HG03378 (cell line): ENCODE results near the gene TOR1AIP2.

ENCODE experiments used
- ATAC-seq: cut with Tn5 transposase; IDR thresholded peaks from one replicate; pipeline ENCODE4 v1.9.1; 2021; ENCODE audit warnings: mild to moderate bottlenecking, moderate library complexity; ENCODE audit not compliant: unreplicated experiment

The TOR1AIP2 gene

DNA sequence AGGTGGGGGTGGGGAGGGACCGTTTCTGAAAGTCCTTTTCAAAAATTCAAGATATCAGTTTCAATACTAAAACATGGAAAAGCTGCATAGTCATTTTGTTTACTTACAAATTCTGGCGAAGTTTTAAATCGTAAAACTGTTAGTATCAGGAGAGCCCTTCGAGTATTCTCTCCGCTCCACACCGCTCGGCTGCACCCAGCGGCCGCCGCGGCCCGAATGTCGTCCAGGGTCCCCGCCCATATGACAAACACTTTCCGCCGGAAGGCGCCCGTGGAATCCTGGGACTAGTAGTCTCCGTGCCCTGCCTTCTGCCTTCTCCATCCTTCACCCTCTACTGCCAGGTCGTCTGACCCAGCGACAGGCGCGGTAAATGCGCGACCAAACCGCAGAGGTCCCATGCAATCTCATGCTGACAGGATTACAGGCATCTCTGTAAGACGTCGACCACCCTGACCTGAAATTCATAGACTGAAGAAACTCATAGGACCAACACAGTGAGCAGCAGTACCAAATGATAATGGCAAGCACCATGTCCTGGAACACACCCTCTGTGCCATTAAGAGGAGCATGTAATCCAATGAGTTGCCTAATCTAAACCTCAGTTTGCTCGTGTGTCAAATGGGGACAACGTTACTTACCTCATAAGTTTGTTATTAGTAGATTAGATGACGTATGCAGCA, at the start of gene TOR1AIP2:
Gene TOR1AIP2, minus strand, starts transcription at position 218 of the 680 bp plus-strand sequence. CDS start 25,138 bp downstream, outside the sequence.
- ATAC-seq, result peak; percentile 57

GRCh38 chr1:179926850-179927205, 49.2 kb upstream of the TOR1AIP2 start:
- no peak for ATAC-seq

GRCh38 chr1:179925922-179926849, 48.6 kb upstream of the TOR1AIP2 start:
- ATAC-seq, result no peak

- no peak for ATAC-seq
These were observed 47.7 kb upstream of the TOR1AIP2 start for GRCh38 chr1:179925302-179925701.

- no peak for ATAC-seq
These were observed 46.7 kb upstream of the TOR1AIP2 start for GRCh38 chr1:179924268-179924667.

DNA sequence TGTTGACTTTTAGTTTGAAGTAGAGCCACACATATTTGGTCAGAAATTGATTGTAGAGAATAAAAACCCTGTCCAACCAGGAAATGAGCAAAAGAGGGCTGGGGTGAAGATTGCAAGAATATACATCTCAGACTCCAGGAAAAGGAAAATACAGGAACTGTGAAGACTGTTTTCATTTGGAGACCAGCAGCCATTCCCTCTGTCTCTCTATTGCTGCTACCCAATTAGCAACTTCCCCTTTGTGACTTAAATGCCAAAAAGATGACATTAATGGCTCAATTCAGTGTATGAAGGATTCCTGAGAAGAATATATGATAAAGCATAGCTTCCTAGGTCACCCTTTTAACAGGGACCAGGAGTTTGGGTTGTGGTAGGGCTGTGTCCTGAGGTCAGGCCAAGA, 45.4 kb upstream of the TOR1AIP2 start:
- ATAC-seq, result no peak

DNA sequence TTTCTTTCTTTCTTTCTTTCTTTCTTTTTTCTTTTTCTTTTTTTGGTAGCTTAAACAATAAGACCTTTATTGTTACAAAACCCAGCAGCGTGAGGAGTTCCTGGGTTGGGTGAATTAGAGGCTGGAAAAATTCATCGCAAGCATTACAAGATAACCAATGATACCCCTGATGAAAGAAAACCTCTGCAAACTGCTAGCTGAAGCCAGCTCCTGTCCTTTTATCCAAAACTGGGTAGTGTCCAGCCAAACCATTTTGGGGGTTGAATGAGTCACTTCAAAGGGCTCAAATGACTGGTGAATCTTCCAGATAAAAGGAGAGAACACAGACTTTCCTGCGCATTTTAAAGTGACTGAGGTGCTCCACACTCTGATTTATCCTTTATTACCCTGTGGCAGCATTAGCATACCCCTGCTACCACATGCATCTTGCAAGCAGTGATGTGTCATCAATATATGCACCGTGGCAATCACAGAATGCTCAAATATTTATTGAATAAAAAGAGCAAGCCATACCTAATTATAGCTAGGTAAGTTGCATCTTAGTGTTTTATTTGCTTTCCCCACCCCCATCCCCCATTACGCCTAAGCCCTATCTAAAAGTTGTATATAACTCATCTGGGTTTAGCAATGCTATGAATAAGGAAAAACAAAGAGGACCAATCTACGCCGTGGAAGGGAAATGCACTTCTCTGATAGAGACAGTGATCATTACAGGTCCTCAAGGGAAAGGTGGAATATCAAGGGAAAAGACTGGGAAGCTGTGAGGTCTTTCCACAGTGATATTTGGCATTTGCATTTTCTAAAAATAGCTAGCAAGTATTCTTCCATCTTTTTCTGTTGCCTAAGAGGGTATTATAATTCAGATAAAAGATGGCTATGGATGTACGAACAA, 44.6 kb upstream of the TOR1AIP2 start:
- ATAC-seq, result no peak

- no peak for ATAC-seq
These were observed 43.9 kb upstream of the TOR1AIP2 start for GRCh38 chr1:179921472-179921871.

DNA sequence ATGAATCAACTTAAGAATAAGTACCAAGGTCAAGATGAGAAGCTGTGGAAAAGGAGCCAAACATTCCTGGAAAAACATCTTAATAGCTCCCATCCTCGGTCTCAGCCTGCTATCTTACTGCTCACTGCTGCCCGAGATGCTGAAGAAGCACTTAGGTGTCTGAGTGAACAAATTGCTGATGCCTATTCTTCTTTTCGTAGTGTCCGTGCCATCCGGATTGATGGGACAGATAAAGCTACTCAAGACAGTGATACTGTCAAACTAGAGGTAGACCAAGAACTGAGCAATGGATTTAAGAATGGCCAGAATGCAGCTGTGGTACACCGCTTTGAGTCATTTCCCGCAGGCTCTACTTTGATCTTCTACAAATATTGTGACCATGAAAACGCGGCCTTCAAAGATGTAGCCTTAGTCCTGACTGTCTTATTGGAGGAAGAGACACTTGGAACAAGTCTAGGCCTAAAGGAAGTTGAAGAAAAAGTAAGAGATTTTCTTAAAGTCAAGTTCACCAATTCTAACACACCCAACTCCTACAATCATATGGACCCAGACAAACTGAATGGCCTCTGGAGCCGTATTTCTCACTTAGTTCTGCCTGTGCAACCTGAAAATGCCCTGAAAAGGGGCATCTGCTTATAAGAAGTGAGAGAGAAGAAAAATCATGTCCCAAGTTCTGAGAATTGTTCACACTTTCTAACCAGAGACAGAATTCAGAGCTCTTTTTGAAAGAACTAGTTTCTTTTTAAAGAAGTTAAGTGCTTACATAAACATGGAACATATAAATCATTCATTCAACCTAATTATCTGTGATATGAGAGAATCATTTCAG, 40.2 kb upstream of the TOR1AIP2 start:
- ATAC-seq, result no peak

GRCh38 chr1:179911812-179912211, 34.2 kb upstream of the TOR1AIP2 start:
- ATAC-seq, result no peak

DNA sequence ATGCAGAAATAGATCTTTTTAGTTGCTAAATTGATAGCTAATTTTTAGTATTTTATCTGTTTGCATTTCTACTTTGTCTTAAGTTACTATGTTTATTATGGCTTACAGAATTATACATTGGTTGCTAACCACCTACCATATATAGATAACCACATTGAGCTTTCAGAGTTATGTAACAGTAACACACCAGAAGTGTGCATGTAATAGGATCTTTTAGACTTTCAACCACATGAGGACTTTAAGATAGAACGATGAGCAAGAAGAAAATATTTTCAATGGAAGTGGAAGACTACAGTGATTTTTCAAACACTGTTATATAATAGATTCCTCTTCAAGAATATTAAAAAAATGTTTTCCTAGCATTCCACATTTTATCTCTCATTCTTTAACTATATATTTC, 33.3 kb upstream of the TOR1AIP2 start:
- ATAC-seq, result no peak

DNA sequence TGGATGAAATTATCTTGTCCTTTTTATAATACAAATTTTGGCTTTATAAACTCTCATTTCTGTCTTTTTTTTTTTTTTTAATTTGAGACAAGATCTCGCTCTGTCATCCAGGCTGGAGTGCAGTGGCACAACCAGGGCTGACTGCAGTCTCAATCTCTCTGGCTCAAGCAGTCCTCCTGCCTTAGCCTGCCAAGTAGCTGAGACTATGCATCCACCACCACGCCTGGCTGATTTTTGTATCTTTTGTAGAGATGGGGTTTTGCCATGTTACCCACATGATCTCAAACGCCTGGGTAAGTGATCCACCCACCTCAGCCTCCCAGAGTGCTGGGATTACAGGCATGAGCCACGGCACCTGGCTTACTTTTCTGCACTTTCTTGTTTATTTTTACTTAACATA, 12.0 kb upstream of the TOR1AIP2 start:
- no peak for ATAC-seq

- no peak for ATAC-seq
These were observed 10.5 kb upstream of the TOR1AIP2 start for GRCh38 chr1:179888071-179888470.

DNA sequence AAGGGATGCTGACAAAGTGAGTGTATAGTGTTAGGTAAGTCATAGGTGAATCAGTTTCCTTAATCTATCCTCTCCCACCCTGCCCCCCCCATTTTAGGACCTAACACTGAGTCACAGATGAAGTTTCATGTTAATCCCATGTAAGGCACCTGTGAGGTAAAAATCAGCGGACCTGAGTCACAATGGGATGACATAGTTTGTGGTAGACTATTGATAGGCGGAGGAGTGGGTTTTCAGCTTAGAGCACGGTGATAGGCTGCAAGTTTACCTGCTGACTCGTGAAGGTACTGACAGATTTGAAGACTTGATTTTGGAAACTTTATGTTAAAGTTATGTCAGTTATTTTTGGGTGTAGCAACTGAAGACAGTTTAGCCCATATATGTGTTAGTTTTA, 6.1 kb upstream of the TOR1AIP2 start:
- peak; percentile 24 for ATAC-seq

DNA sequence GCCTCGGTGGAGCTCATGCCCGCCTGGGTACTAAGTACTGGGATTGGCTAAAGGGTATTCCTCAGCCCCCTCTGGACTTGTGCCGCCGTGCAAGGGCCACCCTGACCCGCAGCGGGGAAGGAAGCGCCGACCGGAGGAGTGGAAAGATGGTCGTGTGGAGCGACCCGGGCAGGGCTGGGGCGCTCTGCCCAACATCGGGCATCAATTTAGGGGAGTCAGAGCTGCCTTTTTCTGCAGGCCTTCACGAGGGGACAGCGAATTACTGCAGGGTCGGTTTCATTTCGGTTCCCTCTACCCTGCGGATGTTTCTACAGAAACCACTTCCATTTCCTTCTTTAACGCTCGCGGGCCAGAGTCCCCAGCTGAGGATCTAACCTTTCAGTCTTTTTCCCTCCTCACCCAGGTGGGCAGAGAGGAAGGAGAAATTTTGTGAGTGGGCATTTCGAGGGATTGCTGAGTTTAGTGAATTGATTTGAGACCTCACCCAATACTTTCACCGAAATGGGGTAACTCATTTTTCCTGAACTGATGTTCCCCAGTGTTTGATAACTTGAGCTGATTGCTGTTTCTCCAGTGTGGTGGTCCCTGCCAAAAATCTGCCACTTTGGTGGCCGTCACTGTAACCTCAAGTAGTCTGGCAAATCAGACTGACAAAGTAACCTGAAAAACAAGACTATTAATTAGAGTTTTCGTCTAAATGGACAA, 5.6 kb upstream of the TOR1AIP2 start:
- ATAC-seq, result peak; percentile 4

GRCh38 chr1:179882253-179883039, 4.8 kb upstream of the TOR1AIP2 start, which contains the start of gene TOR1AIP1:
Gene TOR1AIP1, plus strand, starts transcription at chr1:179882285. Its CDS starts 218 bp downstream, at chr1:179882503.
- ATAC-seq, result peak; percentile 80

GRCh38 chr1:179881642-179882252, 4.1 kb upstream of the TOR1AIP2 start:
- ATAC-seq, result peak; percentile 0

- ATAC-seq, result no peak
These were observed 2.2 kb upstream of the TOR1AIP2 start for GRCh38 chr1:179879797-179880196.
